NCI-H748 (cell line): Measurements from ENCODE around the gene ROBO1.
"Not testable (repeated sequence)": the region's sequence is repeated elsewhere in the genome, so short reads cannot be mapped to it uniquely, and the experiment has no call there.

Experiments used
- DNase-seq: peaks from one replicate; lab custom pipeline; 2025; ENCODE audit not compliant: unreplicated experiment; lab: John Stamatoyannopoulos, UW

The ROBO1 gene

DNA sequence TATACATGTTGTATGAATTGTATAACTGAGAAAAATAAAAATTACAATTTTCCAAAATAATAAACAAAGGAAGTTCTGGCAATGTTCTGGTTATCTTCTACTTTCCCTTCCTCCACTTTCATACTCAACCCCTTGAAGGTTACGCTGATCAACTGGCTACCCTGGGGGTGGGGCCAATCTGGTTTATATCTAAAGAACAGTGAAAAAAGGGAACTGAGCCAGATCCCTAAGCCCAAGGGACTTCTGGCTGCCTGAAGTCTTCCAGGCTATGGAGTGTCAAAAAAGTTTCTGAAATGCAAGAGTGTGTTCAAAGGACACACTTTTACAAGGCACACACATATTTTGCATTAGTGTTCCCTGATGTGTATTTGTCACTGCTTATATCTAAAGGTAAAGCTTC, 591.9 kb downstream of the ROBO1 start:
- no peak for DNase-seq

GRCh38 chr3:79173259-79173658, 594.5 kb downstream of the ROBO1 start:
- DNase-seq: not testable (repeated sequence)

GRCh38 chr3:79172241-79172640, 595.6 kb downstream of the ROBO1 start:
- DNase-seq: no peak

DNA sequence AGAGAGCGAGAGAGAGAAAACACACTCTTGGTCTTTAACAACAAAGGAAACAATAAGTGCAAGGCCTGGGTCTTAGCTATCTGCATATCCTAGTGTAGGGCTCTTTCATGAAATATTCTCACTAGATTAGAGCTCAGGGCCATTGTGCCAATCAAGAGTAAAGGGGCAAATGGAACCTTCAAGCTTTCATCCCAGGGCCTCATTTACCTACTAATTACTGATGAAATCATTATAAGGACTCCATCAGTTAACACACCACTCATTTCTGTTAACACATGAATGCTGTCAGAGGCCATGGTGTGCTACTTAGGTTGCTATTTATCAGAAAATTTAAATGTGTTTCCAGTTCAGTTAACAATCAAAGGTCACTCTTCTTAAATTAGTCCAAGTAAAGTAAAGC, 597.8 kb downstream of the ROBO1 start:
- DNase-seq: no peak

GRCh38 chr3:79167651-79168416, 600.0 kb downstream of the ROBO1 start:
- no peak for DNase-seq

DNA sequence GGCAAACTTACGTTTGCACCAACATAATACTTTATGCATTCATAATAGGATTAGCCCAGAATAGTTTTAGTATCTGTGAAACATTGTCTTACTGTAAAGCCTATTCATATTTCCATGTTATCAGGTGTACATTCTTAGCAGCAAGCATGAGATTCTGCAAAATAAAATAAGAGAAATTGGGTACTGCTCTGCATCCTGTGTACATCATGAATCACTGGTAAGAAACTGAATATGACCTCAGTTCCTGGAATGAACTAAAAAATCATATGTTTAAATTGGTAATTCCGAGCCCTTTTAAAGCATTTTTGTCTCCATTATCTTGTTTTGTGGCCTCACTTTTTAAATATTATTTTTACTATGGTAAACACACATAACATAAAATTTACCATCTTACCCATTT, 605.1 kb downstream of the ROBO1 start:
- no peak for DNase-seq

GRCh38 chr3:79161941-79162340, 605.9 kb downstream of the ROBO1 start:
- no peak for DNase-seq

GRCh38 chr3:79160421-79160820, 607.4 kb downstream of the ROBO1 start:
- DNase-seq: no peak

DNA sequence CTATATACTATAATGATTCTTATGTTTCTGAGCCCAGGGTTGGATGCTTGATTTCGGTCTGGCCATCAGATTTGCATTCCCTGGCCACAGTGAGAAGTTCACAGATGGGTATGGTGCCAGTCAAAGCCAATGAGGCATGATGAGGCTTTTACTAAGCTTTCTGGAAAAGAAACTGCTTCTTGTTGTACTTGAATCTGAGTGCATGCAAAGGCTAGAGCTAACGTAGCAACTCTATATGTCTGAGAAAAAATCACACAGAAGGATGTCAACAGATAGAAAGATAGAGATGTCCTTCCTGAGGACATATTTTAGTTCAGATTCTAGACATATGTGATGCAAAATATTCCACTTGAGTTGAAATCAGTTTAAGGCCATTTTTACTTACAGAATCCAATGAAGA, 608.1 kb downstream of the ROBO1 start:
- no peak for DNase-seq

DNA sequence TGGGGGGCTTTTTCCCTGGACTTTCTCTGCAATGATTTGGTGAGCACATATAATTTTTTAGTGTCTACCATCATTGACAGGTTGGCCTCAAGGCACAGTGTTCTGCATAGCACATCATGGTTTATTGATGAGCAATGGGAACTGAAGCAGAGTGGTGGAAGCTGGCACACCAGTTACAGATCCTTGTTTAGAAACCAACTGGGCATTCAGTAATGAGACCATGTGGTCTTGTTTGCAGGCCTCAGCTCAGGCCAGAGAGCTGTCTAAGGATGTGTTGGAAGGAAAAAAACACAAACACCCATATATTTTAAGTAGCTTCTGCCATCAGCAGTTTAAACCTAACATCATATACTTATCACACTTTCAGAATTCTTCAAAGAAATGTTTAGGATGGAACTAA, 610.6 kb downstream of the ROBO1 start:
- no peak for DNase-seq

- no peak for DNase-seq
Observed at GRCh38 chr3:79154865-79155264, 612.9 kb downstream of the ROBO1 start.

GRCh38 chr3:79148786-79149185, 619.0 kb downstream of the ROBO1 start:
- no peak for DNase-seq

GRCh38 chr3:79146024-79146423, 621.8 kb downstream of the ROBO1 start:
- DNase-seq: no peak

GRCh38 chr3:79140708-79141107, 627.1 kb downstream of the ROBO1 start:
- DNase-seq: no peak

DNA sequence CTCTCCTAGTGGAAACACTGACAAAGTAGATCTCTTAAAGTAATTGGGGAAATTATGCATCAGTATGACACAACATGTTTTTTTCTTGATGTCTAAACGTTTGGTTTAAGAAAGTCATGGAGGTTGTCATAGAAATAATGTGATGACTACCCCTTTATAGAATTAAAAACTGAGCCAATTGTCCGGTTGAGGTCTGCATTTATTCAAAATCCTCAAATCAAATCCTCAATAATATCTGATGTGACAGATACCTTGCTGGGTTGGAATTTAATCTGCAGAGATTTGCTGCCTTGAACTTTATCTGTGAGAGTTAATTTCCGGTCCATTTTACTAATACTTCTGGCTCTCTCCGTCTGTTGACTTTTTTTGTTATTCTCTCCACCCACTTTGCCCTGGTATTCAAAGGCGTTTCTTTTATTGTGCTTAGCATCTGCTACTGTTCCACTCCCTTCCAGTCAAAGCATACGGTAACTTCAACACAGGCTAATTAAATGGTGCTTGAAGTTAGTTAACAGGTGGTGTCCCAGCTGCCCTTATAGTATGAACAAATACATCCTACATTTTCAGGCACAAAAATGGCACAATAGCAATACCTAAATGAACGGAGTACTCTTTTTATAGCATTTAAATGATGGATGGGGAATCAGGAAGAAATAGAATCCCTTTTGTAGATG, 628.3 kb downstream of the ROBO1 start:
- DNase-seq: peak; percentile 66

DNA sequence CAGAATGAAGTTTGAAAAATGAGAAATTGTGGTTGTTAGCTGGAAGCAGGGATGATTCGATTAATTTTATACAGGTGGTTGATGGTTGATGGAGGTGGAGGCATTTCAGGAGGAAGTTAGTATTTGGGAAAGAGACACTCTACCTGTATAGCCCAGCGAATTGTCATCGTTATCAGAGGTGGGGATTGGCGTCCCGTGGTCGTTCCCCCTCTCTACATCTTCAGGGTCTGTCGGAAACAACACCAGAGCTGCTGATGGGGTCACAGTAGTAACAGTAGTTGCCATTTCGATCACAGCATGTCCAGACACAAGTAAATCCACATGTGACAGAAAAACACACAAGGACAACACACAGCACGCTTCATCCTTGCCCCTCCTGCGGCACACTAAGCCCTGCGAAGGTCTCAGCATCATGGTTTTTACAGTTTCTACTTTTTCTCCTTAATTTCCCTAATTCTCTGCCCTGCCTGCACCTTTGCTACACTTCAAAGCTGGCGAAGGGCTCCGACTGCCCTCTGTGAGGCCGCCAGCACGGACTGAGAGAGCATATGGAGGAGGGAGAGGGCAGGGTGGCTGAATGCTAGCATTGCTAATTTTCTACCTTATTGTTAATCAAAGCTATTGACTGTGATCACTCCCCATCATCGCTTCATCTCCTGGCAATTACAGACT, 642.3 kb downstream of the ROBO1 start:
- DNase-seq: no peak

- no peak for DNase-seq
Observed at GRCh38 chr3:79115458-79115857, 652.3 kb downstream of the ROBO1 start.

- DNase-seq: no peak
Observed at GRCh38 chr3:79113876-79114275, 653.9 kb downstream of the ROBO1 start.

DNA sequence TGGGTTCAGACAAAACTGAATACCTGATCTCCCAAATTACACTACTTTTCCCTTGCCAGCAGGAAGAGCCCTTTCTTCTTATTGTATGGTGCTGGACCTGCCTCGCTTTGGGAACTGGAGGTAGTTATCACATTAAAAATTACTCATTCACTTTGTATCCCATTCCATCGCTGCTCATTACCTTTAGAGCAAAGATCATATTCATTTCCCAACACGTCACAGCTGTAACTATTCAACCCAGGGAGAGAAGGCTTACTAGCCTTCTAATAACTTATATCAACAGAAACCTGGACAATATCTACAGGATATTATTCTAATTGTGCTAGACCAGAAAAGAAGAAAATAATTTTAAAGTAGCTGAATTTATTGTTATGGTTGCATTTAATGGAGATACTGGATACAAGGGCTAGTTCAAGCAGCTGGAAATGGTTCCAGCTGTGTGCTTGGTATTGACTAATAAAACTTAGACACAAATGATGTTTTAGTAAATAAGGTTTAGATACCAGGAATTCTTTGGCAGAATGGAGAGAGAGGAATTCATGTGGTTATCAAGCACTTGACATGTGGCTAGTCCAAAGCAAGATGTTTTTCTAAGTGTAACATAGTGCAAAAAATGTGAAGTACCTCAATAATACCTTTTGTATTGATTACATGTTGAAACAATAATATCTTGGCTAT, 656.3 kb downstream of the ROBO1 start:
- DNase-seq: no peak

DNA sequence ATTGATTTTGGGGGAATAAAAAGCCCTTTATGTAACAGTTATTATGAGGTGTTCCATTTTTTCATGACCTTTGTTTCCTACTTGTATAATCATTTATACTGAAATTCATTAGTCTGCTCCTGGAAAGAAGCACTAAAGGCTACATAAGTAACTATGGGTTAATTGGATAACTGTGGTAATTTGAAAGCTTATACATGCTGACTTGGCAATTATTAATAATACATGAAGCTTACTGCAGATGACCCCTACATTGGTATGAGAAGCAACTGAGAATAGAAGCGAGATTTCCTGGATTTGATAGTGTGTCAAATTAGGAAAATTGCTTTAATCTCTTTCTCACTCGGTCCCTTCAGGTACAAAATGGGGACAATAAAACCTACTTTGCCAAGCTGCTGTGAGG, 658.0 kb downstream of the ROBO1 start:
- no peak for DNase-seq

GRCh38 chr3:79103307-79103706, 664.5 kb downstream of the ROBO1 start:
- DNase-seq: no peak
